ENCODE data around the gene ITK. TPM values are rescaled to one million over a fixed set of nuclear protein-coding genes. Genes with fewer than 3 reads are reported as not detected.

ITK gene
- total and polyA plus RNA-seq, 4 donors: 0.35 to 1.5 (median 0.43) TPM

GRCh38 chr5:157245476-157245875, 64.8 kb downstream of the ITK start (continued):
- TF ChIP-seq, protein P1, sequence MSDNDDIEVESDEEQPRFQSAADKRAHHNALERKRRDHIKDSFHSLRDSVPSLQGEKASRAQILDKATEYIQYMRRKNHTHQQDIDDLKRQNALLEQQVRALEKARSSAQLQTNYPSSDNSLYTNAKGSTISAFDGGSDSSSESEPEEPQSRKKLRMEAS (IDR thresholded peaks at IDR 0.05): no peak
- TF ChIP-seq GABPA (IDR thresholded peaks at IDR 0.05 in 1 of 2, conservative IDR thresholded peaks at IDR 0.05 in 1 of 2) (no peak), TAF1 (conservative IDR thresholded peaks at IDR 0.05) (no peak)

- no peak for DNase-seq (ENCODE audit: low spot score)
- H3K9ac ChIP-seq (ENCODE audit: low read depth in 1 of 2, low read length in 2 of 2): no peak overlapping the region
- H3K4me1 ChIP-seq (ENCODE audit: control insufficient read depth in 4 of 4, insufficient read depth in 4 of 4, low read length in 3 of 4): no peaks in the 10 kb centered on the region
- no peak overlapping the region for H3K4me3 ChIP-seq (ENCODE audit: low read depth in 1 of 3, low read length in 3 of 3)
- H3K36me3 ChIP-seq (ENCODE audit: control insufficient read depth in 4 of 4, insufficient read depth in 3 of 4, low read depth in 1 of 4, low read length in 3 of 4): no peaks in the 10 kb centered on the region
- no peaks in the 10 kb centered on the region for H3K9me3 ChIP-seq (ENCODE audit: control insufficient read depth in 4 of 4, low read length in 3 of 4)
- TF ChIP-seq, protein P2, sequence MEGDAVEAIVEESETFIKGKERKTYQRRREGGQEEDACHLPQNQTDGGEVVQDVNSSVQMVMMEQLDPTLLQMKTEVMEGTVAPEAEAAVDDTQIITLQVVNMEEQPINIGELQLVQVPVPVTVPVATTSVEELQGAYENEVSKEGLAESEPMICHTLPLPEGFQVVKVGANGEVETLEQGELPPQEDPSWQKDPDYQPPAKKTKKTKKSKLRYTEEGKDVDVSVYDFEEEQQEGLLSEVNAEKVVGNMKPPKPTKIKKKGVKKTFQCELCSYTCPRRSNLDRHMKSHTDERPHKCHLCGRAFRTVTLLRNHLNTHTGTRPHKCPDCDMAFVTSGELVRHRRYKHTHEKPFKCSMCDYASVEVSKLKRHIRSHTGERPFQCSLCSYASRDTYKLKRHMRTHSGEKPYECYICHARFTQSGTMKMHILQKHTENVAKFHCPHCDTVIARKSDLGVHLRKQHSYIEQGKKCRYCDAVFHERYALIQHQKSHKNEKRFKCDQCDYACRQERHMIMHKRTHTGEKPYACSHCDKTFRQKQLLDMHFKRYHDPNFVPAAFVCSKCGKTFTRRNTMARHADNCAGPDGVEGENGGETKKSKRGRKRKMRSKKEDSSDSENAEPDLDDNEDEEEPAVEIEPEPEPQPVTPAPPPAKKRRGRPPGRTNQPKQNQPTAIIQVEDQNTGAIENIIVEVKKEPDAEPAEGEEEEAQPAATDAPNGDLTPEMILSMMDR (IDR thresholded peaks at IDR 0.05; ENCODE audit: low read depth, low read length, missing input control): no peak
- TF ChIP-seq, protein P1 (IDR thresholded peaks at IDR 0.05): no peak
- TF ChIP-seq HNF4A (conservative IDR thresholded peaks at IDR 0.05) (no peak), FOXA2 (IDR thresholded peaks at IDR 0.05) (no peak), SP1 (IDR thresholded peaks at IDR 0.05) (no peak), JUND (IDR thresholded peaks at IDR 0.05) (no peak), FOXA1 (IDR thresholded peaks at IDR 0.05) (no peak), ATF3 (IDR thresholded peaks at IDR 0.05) (no peak), TAF1 (conservative IDR thresholded peaks at IDR 0.05) (no peak), EGR1 (IDR thresholded peaks at IDR 0.05; ENCODE audit: low read depth in 2 of 2) (no peak), NR2F2 (IDR thresholded peaks at IDR 0.05) (no peak), GABPA (IDR thresholded peaks at IDR 0.05 in 1 of 2, conservative IDR thresholded peaks at IDR 0.05 in 1 of 2) (no peak), RXRA (IDR thresholded peaks at IDR 0.05) (no peak), HNF4G (IDR thresholded peaks at IDR 0.05) (no peak), REST (IDR thresholded peaks at IDR 0.05) (no peak), YY1 (IDR thresholded peaks at IDR 0.05) (no peak)
- TF ChIP-seq, protein P3, sequence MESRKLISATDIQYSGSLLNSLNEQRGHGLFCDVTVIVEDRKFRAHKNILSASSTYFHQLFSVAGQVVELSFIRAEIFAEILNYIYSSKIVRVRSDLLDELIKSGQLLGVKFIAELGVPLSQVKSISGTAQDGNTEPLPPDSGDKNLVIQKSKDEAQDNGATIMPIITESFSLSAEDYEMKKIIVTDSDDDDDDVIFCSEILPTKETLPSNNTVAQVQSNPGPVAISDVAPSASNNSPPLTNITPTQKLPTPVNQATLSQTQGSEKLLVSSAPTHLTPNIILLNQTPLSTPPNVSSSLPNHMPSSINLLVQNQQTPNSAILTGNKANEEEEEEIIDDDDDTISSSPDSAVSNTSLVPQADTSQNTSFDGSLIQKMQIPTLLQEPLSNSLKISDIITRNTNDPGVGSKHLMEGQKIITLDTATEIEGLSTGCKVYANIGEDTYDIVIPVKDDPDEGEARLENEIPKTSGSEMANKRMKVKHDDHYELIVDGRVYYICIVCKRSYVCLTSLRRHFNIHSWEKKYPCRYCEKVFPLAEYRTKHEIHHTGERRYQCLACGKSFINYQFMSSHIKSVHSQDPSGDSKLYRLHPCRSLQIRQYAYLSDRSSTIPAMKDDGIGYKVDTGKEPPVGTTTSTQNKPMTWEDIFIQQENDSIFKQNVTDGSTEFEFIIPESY (IDR thresholded peaks at IDR 0.05): no peak
- H3K27me3 ChIP-seq (ENCODE audit: control insufficient read depth in 4 of 4, insufficient read depth in 4 of 4, low read length in 3 of 4): no peaks in the 10 kb centered on the region
- no peak overlapping the region for H3K27ac ChIP-seq (ENCODE audit: low read depth in 1 of 2, low read length in 2 of 2)
- WGBS: 78% methylated on average over 4 of the region's 4 CpGs
Observed at GRCh38 chr5:157245886-157246285, 65.2 kb downstream of the ITK start.
